ENCODE data around the gene CHIC2. TPM values are rescaled to one million over a fixed set of nuclear protein-coding genes. Genes with fewer than 3 reads are reported as not detected.

The CHIC2 gene
- polyA plus RNA-seq, 1 donor (not counting 4 experiments of a cell fraction or from before 2014, with no cell fraction given): 21.9 TPM

DNA sequence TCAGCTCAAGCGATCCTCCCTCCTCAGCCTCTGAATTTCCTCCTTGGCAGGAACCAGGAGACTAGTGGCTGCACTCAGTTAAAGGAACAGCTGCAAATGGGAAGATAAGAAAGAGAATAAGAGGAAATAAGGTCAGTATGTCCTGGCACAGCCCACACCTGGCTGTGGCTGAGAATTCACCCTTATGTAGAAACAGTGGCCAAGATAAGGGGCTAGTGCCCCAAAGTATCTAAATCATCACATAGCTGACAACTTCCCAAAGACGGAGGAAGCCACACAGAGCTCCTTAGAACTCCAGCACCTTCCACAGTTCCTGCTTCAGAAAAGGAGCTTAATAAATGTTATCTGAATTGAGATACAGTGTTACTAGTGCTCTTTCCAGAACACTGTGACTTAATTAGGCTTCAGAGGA is 2.3 kb upstream of the CHIC2 start:
- H3K9me1 ChIP-seq (ENCODE audit: control insufficient read depth, extremely low read depth, insufficient read depth, low read length): no peaks in the 10 kb centered on the region
- H4K20me1 ChIP-seq (ENCODE audit: control insufficient read depth, extremely low read depth, insufficient read depth, low read length): no peaks in the 10 kb centered on the region
- H3K27ac ChIP-seq (ENCODE audit: control insufficient read depth, insufficient read depth, low read length): peak overlapping the region; percentile 92
- H3K79me2 ChIP-seq (ENCODE audit: control insufficient read depth, insufficient read depth, low read length): peaks cover 26% of the 10 kb centered on the region
- H2AFZ ChIP-seq (ENCODE audit: control insufficient read depth, low read length): peak overlapping the region; percentile 51
- peaks cover 41% of the 10 kb centered on the region for H3K4me1 ChIP-seq (ENCODE audit: control insufficient read depth, extremely low read depth, insufficient read depth, low read length)
- no peaks in the 10 kb centered on the region for H3K27me3 ChIP-seq (ENCODE audit: control insufficient read depth, extremely low read depth, insufficient read depth, low read length)
- DNase-seq (ENCODE audit: low read depth, low spot score): no peak
- H3K9ac ChIP-seq (ENCODE audit: control insufficient read depth, extremely low read depth, insufficient read depth, low read length): peak overlapping the region; percentile 67
- H3K9me3 ChIP-seq (ENCODE audit: control insufficient read depth, low read depth, low read length): no peaks in the 10 kb centered on the region
- FAIRE-seq: no peak
- peak overlapping the region; percentile 86 for H3K4me2 ChIP-seq (ENCODE audit: control insufficient read depth, extremely low read depth, insufficient read depth, low read depth, low read length)
- dilution Hi-C loops (cut with MboI; ENCODE audit: extremely low pct_ligation_motif_present, low sequenced_read_pairs): no loop called here
- peaks cover 0 to 4% of the 10 kb centered on the region in 2 experiments for H3K36me3 ChIP-seq (ENCODE audit: control insufficient read depth in 2 of 2, extremely low read depth in 1 of 2, insufficient read depth in 2 of 2, low read length in 2 of 2)
- H3K4me3 ChIP-seq (ENCODE audit: control insufficient read depth in 2 of 3, extremely low read depth in 1 of 3, insufficient read depth in 2 of 3, low read depth in 1 of 3, low read length in 3 of 3): peak overlapping the region in 2 of 3 experiments; percentile 29 to 40
- TF ChIP-seq, protein P1, sequence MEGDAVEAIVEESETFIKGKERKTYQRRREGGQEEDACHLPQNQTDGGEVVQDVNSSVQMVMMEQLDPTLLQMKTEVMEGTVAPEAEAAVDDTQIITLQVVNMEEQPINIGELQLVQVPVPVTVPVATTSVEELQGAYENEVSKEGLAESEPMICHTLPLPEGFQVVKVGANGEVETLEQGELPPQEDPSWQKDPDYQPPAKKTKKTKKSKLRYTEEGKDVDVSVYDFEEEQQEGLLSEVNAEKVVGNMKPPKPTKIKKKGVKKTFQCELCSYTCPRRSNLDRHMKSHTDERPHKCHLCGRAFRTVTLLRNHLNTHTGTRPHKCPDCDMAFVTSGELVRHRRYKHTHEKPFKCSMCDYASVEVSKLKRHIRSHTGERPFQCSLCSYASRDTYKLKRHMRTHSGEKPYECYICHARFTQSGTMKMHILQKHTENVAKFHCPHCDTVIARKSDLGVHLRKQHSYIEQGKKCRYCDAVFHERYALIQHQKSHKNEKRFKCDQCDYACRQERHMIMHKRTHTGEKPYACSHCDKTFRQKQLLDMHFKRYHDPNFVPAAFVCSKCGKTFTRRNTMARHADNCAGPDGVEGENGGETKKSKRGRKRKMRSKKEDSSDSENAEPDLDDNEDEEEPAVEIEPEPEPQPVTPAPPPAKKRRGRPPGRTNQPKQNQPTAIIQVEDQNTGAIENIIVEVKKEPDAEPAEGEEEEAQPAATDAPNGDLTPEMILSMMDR (optimal IDR thresholded peaks at IDR 0.05 in 1 of 3, IDR thresholded peaks at IDR 0.05 in 1 of 3, conservative IDR thresholded peaks at IDR 0.05 in 1 of 3; ENCODE audit: extremely low read depth in 1 of 3, insufficient read depth in 2 of 3, low read length in 3 of 3): no peak
- no peak for TF ChIP-seq EZH2 (IDR thresholded peaks at IDR 0.05; ENCODE audit: low read length)

GRCh38 chr4:54066088-54066415 is 1.6 kb upstream of the CHIC2 start:
- Histone ChIP-seq H3K27me3 (ENCODE audit: control insufficient read depth, extremely low read depth, insufficient read depth, low read length) (no peaks in the 10 kb centered on the region), H3K9me1 (ENCODE audit: control insufficient read depth, extremely low read depth, insufficient read depth, low read length) (no peaks in the 10 kb centered on the region), H2AFZ (ENCODE audit: control insufficient read depth, low read length) (peak overlapping the region; percentile 64), H3K79me2 (ENCODE audit: control insufficient read depth, insufficient read depth, low read length) (peaks cover 33% of the 10 kb centered on the region), H3K9me3 (ENCODE audit: control insufficient read depth, low read depth, low read length) (no peaks in the 10 kb centered on the region), H4K20me1 (ENCODE audit: control insufficient read depth, extremely low read depth, insufficient read depth, low read length) (no peaks in the 10 kb centered on the region), H3K4me1 (ENCODE audit: control insufficient read depth, extremely low read depth, insufficient read depth, low read length) (peaks cover 48% of the 10 kb centered on the region), H3K36me3 (ENCODE audit: control insufficient read depth in 2 of 2, extremely low read depth in 1 of 2, insufficient read depth in 2 of 2, low read length in 2 of 2) (peaks cover 0 to 4% of the 10 kb centered on the region in 2 experiments), H3K4me3 (ENCODE audit: control insufficient read depth in 2 of 3, extremely low read depth in 1 of 3, insufficient read depth in 2 of 3, low read depth in 1 of 3, low read length in 3 of 3) (no peak overlapping the region), H3K9ac (ENCODE audit: control insufficient read depth, extremely low read depth, insufficient read depth, low read length) (no peak overlapping the region), H3K27ac (ENCODE audit: control insufficient read depth, insufficient read depth, low read length) (peak overlapping the region; percentile 92), H3K4me2 (ENCODE audit: control insufficient read depth, extremely low read depth, insufficient read depth, low read depth, low read length) (peak overlapping the region; percentile 2)
- no peak for FAIRE-seq
- no peak for DNase-seq (ENCODE audit: low read depth, low spot score)
- dilution Hi-C loops (cut with MboI; ENCODE audit: extremely low pct_ligation_motif_present, low sequenced_read_pairs): no loop called here
- no peak for TF ChIP-seq EZH2 (IDR thresholded peaks at IDR 0.05; ENCODE audit: low read length)
- TF ChIP-seq, protein P1 (optimal IDR thresholded peaks at IDR 0.05 in 1 of 3, IDR thresholded peaks at IDR 0.05 in 1 of 3, conservative IDR thresholded peaks at IDR 0.05 in 1 of 3; ENCODE audit: extremely low read depth in 1 of 3, insufficient read depth in 2 of 3, low read length in 3 of 3): no peak
